ENCODE results near the gene PZP. TPM values are rescaled to one million over a fixed set of nuclear protein-coding genes. Genes with fewer than 3 reads are reported as not detected.
"Not testable (repeated sequence)": the region's sequence is repeated elsewhere in the genome, so short reads cannot be mapped to it uniquely, and the experiment has no call there.

The PZP gene
- total RNA-seq, 1 experiment from 2014 or later, result not detected

GRCh38 chr12:9253464-9253863 lies 45.3 kb upstream of the PZP start:
- DNase-seq, result no peak
- Histone ChIP-seq H3K27me3 (ENCODE audit: insufficient read depth, low read depth) (peaks cover 26% of the 10 kb centered on the region), H3K79me2 (ENCODE audit: low read depth) (no peaks in the 10 kb centered on the region), H3K27ac (no peak overlapping the region), H4K20me1 (ENCODE audit: insufficient read depth) (no peaks in the 10 kb centered on the region), H3K4me1 (replicated peaks; ENCODE audit: insufficient read depth) (no peaks in the 10 kb centered on the region), H3K4me2 (no peak overlapping the region), H3F3A (ENCODE audit: insufficient read depth, low read depth) (no peaks in the 10 kb centered on the region), H2AFZ (no peak overlapping the region), H3K36me3 (ENCODE audit: low read depth) (no peaks in the 10 kb centered on the region), H3K9me3 (ENCODE audit: insufficient read depth, low read depth) (no peaks in the 10 kb centered on the region), H3K4me3 (no peak overlapping the region), H3K9me2 (ENCODE audit: insufficient read depth) (no peaks in the 10 kb centered on the region)
- ChIA-PET POLR2A (ENCODE audit: unreplicated experiment) (interaction anchor here (0.6 kb wide), 1 partner anchor 94 kb away, joined by 5 read pairs; no protein-coding TSS in a partner anchor), CTCF (no interaction called here)
- intact Hi-C loops (cut with micrococcal nuclease; ENCODE audit: unreplicated experiment), result no loop called here
- TF ChIP-seq EZH2 (IDR thresholded peaks at IDR 0.05; ENCODE audit: low read depth), result no peak
- TF ChIP-seq CTCF (conservative IDR thresholded peaks at IDR 0.05), result no peak
- no TSS peak for BruUV-seq (replicated peaks)

- BruUV-seq (replicated peaks); H3K4me1 ChIP-seq (replicated peaks; ENCODE audit: insufficient read depth); POLR2A ChIA-PET (ENCODE audit: unreplicated experiment): not testable (repeated sequence)
Observed at GRCh38 chr12:9252791-9253190, 44.6 kb upstream of the PZP start.

GRCh38 chr12:9252256-9252655 lies 44.1 kb upstream of the PZP start:
- BruUV-seq (replicated peaks), result no TSS peak
- Histone ChIP-seq H3K9me2 (ENCODE audit: insufficient read depth) (no peaks in the 10 kb centered on the region), H3F3A (ENCODE audit: insufficient read depth, low read depth) (no peaks in the 10 kb centered on the region), H3K4me2 (no peak overlapping the region), H3K36me3 (ENCODE audit: low read depth) (no peaks in the 10 kb centered on the region), H3K4me1 (replicated peaks; ENCODE audit: insufficient read depth) (no peaks in the 10 kb centered on the region), H3K4me3 (no peak overlapping the region), H3K27ac (no peak overlapping the region), H3K9me3 (ENCODE audit: insufficient read depth, low read depth) (no peaks in the 10 kb centered on the region), H3K79me2 (ENCODE audit: low read depth) (no peaks in the 10 kb centered on the region), H3K27me3 (ENCODE audit: insufficient read depth, low read depth) (peaks cover 25% of the 10 kb centered on the region), H2AFZ (no peak overlapping the region), H4K20me1 (ENCODE audit: insufficient read depth) (no peaks in the 10 kb centered on the region)
- no peak for DNase-seq
- ChIA-PET CTCF (no interaction called here), POLR2A (ENCODE audit: unreplicated experiment) (no interaction called here)
- intact Hi-C loops (cut with micrococcal nuclease; ENCODE audit: unreplicated experiment), result no loop called here
- TF ChIP-seq EZH2 (IDR thresholded peaks at IDR 0.05; ENCODE audit: low read depth) (no peak), CTCF (conservative IDR thresholded peaks at IDR 0.05) (no peak)

More at GRCh38 chr12:9252791-9253190, 44.6 kb upstream of the PZP start:
- H3K27me3 ChIP-seq (ENCODE audit: insufficient read depth, low read depth), result peaks cover 26% of the 10 kb centered on the region
- H3K9me2 ChIP-seq (ENCODE audit: insufficient read depth); H3K36me3 ChIP-seq (ENCODE audit: low read depth); H4K20me1 ChIP-seq (ENCODE audit: insufficient read depth); H3K4me2 ChIP-seq; H2AFZ ChIP-seq; intact Hi-C loops (cut with micrococcal nuclease; ENCODE audit: unreplicated experiment); DNase-seq; H3K79me2 ChIP-seq (ENCODE audit: low read depth); H3K9me3 ChIP-seq (ENCODE audit: insufficient read depth, low read depth); H3F3A ChIP-seq (ENCODE audit: insufficient read depth, low read depth); H3K27ac ChIP-seq; H3K4me3 ChIP-seq; CTCF ChIA-PET: not testable (repeated sequence)

- Histone ChIP-seq H3K4me3 (no peak overlapping the region), H3K27ac (no peak overlapping the region), H3K4me1 (replicated peaks; ENCODE audit: insufficient read depth) (no peaks in the 10 kb centered on the region), H3K4me2 (no peak overlapping the region), H3K36me3 (ENCODE audit: low read depth) (no peaks in the 10 kb centered on the region), H3K27me3 (ENCODE audit: insufficient read depth, low read depth) (peaks cover 11% of the 10 kb centered on the region), H3K9me3 (ENCODE audit: insufficient read depth, low read depth) (no peaks in the 10 kb centered on the region), H3K79me2 (ENCODE audit: low read depth) (no peaks in the 10 kb centered on the region), H2AFZ (no peak overlapping the region), H3K9me2 (ENCODE audit: insufficient read depth) (no peaks in the 10 kb centered on the region), H4K20me1 (ENCODE audit: insufficient read depth) (no peaks in the 10 kb centered on the region), H3F3A (ENCODE audit: insufficient read depth, low read depth) (no peaks in the 10 kb centered on the region)
- no TSS peak for BruUV-seq (replicated peaks)
- intact Hi-C loops (cut with micrococcal nuclease; ENCODE audit: unreplicated experiment), result no loop called here
- ChIA-PET CTCF (no interaction called here), POLR2A (ENCODE audit: unreplicated experiment) (no interaction called here)
- TF ChIP-seq EZH2 (IDR thresholded peaks at IDR 0.05; ENCODE audit: low read depth), result no peak
- no peak for TF ChIP-seq CTCF (conservative IDR thresholded peaks at IDR 0.05)
- no peak for DNase-seq
Observed at GRCh38 chr12:9248435-9248834, 40.2 kb upstream of the PZP start.

Measured in PC-9 (cell line).